CD14-positive monocyte (primary cell): ENCODE measurements around the gene EIPR1. TPM values are rescaled to one million over a fixed set of nuclear protein-coding genes. Genes with fewer than 3 reads are reported as not detected.
A peak's percentile ranks its signal among the peaks of the same experiment; 100 is the strongest.

Source experiments
- DNase-seq, 3 donors: peaks; one replicate each; pipeline ENCODE4 v3.0.0-alpha.2; 2011 to 2022
- H2AFZ ChIP-seq: 2 replicates; pipeline ENCODE4 v1.6.0; 2012; ENCODE audit warnings: mild to moderate bottlenecking, low read depth, low read length, inconsistent platforms; ENCODE audit not compliant: insufficient read depth, poor library complexity, severe bottlenecking
- H3K27ac ChIP-seq, 2 donors: 1 replicate in 1 of 2; 2 replicates in 1 of 2; pipeline ENCODE4 v1.5.1; 2012 to 2013; ENCODE audit warnings: low read length in 2 of 2, control low read depth in 1 of 2, inconsistent platforms in 1 of 2, low read depth in 1 of 2, mild to moderate bottlenecking in 1 of 2
- H3K27me3 ChIP-seq, 2 donors: one replicate each; pipeline versions ENCODE4 v1.6.0 to v1.6.1; 2011 to 2013; ENCODE audit warnings: low read length in 2 of 2; ENCODE audit not compliant: control insufficient read depth in 2 of 2, insufficient read depth in 2 of 2
- H3K36me3 ChIP-seq, 2 donors: replicated peaks in 1 of 2; 1 replicate in 1 of 2; 2 replicates in 1 of 2; pipeline versions ENCODE4 v1.5.1 to v1.6.1; 2012 to 2013; ENCODE audit warnings: low read length in 2 of 2, control low read depth in 1 of 2, inconsistent platforms in 1 of 2, mild to moderate bottlenecking in 1 of 2; ENCODE audit not compliant: insufficient read depth in 2 of 2, control insufficient read depth in 1 of 2
- H3K4me1 ChIP-seq, 2 donors: 1 replicate in 1 of 2; 2 replicates in 1 of 2; pipeline versions ENCODE4 v1.5.1 to v1.6.1; 2012 to 2013; ENCODE audit warnings: low read length in 2 of 2, control low read depth in 1 of 2, inconsistent platforms in 1 of 2, mild to moderate bottlenecking in 1 of 2, moderate library complexity in 1 of 2; ENCODE audit not compliant: insufficient read depth in 2 of 2, control insufficient read depth in 1 of 2
- H3K4me2 ChIP-seq: replicated peaks from 2 replicates; pipeline ENCODE3; 2012; ENCODE audit warnings: low read length, moderate library complexity, mild to moderate bottlenecking; ENCODE audit not compliant: poor library complexity, severe bottlenecking; ENCODE audit errors: extremely low read depth
- H3K4me3 ChIP-seq, 3 experiments: fragments of 200-600 bp in 1 of 3; sonication (generic) in 1 of 3; replicated peaks in 1 of 3; 1 replicate in 2 of 3; 2 replicates in 1 of 3; pipeline ENCODE4 v1.5.1; 2011 to 2013; ENCODE audit warnings: low read length in 3 of 3, mild to moderate bottlenecking in 3 of 3, control low read depth in 2 of 3, low read depth in 2 of 3, inconsistent platforms in 1 of 3, moderate library complexity in 1 of 3
- H3K79me2 ChIP-seq: 2 replicates; pipeline ENCODE4 v1.6.0; 2012; ENCODE audit warnings: mild to moderate bottlenecking, control low read depth, inconsistent platforms, low read length, moderate library complexity; ENCODE audit not compliant: insufficient read depth
- H3K9ac ChIP-seq: 2 replicates; pipeline ENCODE4 v1.6.0; 2017; ENCODE audit warnings: low read length, mild to moderate bottlenecking; ENCODE audit not compliant: insufficient read depth, poor library complexity, severe bottlenecking
- H3K9me3 ChIP-seq, 2 donors: replicated peaks in 1 of 2; 1 replicate in 1 of 2; 2 replicates in 1 of 2; pipeline versions ENCODE4 v1.5.1 to v1.6.1; 2012 to 2013; ENCODE audit warnings: low read length in 2 of 2, control low read depth in 1 of 2; ENCODE audit not compliant: control insufficient read depth in 1 of 2, insufficient read depth in 1 of 2
- H4K20me1 ChIP-seq: 2 replicates; pipeline ENCODE4 v1.6.0; 2012; ENCODE audit warnings: mild to moderate bottlenecking, low read length, control low read depth, moderate library complexity; ENCODE audit not compliant: insufficient read depth
- H3K27ac Mint-ChIP-seq, 7 donors: one replicate each; pipeline ENCODE4 v1.8.0; 2020; ENCODE audit warnings: mild to moderate bottlenecking in 7 of 7, mixed read lengths in 7 of 7, moderate library complexity in 6 of 7, inconsistent platforms in 2 of 7
- H3K27me3 Mint-ChIP-seq, 3 donors: one replicate each; pipeline ENCODE4 v1.8.0; 2021 to 2022; ENCODE audit warnings: low read depth in 3 of 3, mild to moderate bottlenecking in 3 of 3, mixed read lengths in 3 of 3, moderate library complexity in 3 of 3, inconsistent platforms in 1 of 3
- H3K36me3 Mint-ChIP-seq, 2 donors: one replicate each; pipeline ENCODE4 v1.8.0; 2020; ENCODE audit warnings: mixed read lengths in 2 of 2, inconsistent platforms in 1 of 2, mild to moderate bottlenecking in 1 of 2
- H3K4me1 Mint-ChIP-seq: one replicate; pipeline ENCODE4 v1.8.0; 2020; ENCODE audit warnings: mild to moderate bottlenecking, mixed read lengths
- H3K4me3 Mint-ChIP-seq, 2 donors: one replicate each; pipeline ENCODE4 v1.8.0; 2020; ENCODE audit warnings: mild to moderate bottlenecking in 2 of 2, mixed read lengths in 2 of 2, moderate library complexity in 1 of 2
- H3K9me3 Mint-ChIP-seq, 7 donors: one replicate each; pipeline ENCODE4 v1.8.0; 2020 to 2022; ENCODE audit warnings: mixed read lengths in 7 of 7, mild to moderate bottlenecking in 6 of 7, moderate library complexity in 6 of 7, inconsistent platforms in 2 of 7
- WGBS: methylation state at CpG from one replicate; pipeline ENCODE4 v1.1.5; 2013; ENCODE audit warnings: missing lambda C conversion rate; ENCODE audit not compliant: insufficient coverage; 5-methylcytosine and 5-hydroxymethylcytosine counted together
- intact Hi-C, 2 donors: fragments of 100-400 bp; cut with micrococcal nuclease; formaldehyde crosslinking; loops; one replicate each; pipeline versions ENCODE4 v1.15.0 to v1.15.1; 2023
- polyA plus RNA-seq, 3 donors: library from polyadenylated mRNA; depleted of rRNA in 1 of 3; unstranded in 2 of 3; stranded (reverse) in 1 of 3; fragments of 300-500 nt in 2 of 3; fragments of >200 nt in 1 of 3; fragmentation: Illumina TruSeq in 2 of 3; gene quantifications; 1 replicate in 2 of 3; 2 replicates in 1 of 3; pipeline ENCODE4 v1.2.3, GENCODE V29; 2012 to 2021
- TF ChIP-seq, protein P1 (sequence below): fragments of 200-600 bp; IDR thresholded peaks from one replicate; pipeline ENCODE4 v1.8.0; 2022; ENCODE audit warnings: antibody characterized with exemption, mild to moderate bottlenecking

EIPR1 gene
- polyA plus RNA-seq, 3 donors: 19.0 to 22.4 (median 20.8) TPM

DNA sequence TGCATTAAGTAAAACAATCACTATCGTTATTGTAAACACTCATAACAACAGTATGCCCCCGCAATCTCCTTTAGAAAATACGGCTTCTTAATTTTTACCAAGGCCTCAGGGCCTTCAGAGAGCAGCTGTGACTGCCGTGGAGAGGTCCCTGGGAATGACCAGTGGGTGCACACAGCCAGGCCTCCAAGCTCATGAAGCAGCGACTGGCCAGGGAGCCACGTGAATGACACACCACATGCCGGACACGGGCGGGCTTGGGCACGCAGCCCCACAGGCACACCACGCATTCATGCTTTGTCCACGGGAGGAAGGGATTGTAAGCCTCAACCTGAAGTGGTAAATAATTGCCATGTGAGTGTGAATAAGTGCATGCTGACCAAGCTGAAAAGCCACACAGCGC, 121.0 kb downstream of the EIPR1 start:
- no peaks in the 10 kb centered on the region for H3K79me2 ChIP-seq
- no peaks in the 10 kb centered on the region for H3K4me1 ChIP-seq
- no peaks in the 10 kb centered on the region for H4K20me1 ChIP-seq
- peaks cover 5 to 20% of the 10 kb centered on the region in 2 donors for H3K9me3 ChIP-seq
- H3K4me1 Mint-ChIP-seq: peaks cover 5% of the 10 kb centered on the region
- H3K27me3 ChIP-seq: no peaks in the 10 kb centered on the region
- peaks cover 0 to 3% (median 0%) of the 10 kb centered on the region in 3 donors for H3K27me3 Mint-ChIP-seq
- intact Hi-C loops: no loop called here
- DNase-seq: no peak
- H3K4me3 ChIP-seq: no peak overlapping the region
- no peak overlapping the region for H2AFZ ChIP-seq
- H3K4me3 Mint-ChIP-seq: peak overlapping the region in 1 of 2 donors; percentile 28
- WGBS: 98% methylated on average over 12 of the region's 13 CpGs
- TF ChIP-seq, protein P1, sequence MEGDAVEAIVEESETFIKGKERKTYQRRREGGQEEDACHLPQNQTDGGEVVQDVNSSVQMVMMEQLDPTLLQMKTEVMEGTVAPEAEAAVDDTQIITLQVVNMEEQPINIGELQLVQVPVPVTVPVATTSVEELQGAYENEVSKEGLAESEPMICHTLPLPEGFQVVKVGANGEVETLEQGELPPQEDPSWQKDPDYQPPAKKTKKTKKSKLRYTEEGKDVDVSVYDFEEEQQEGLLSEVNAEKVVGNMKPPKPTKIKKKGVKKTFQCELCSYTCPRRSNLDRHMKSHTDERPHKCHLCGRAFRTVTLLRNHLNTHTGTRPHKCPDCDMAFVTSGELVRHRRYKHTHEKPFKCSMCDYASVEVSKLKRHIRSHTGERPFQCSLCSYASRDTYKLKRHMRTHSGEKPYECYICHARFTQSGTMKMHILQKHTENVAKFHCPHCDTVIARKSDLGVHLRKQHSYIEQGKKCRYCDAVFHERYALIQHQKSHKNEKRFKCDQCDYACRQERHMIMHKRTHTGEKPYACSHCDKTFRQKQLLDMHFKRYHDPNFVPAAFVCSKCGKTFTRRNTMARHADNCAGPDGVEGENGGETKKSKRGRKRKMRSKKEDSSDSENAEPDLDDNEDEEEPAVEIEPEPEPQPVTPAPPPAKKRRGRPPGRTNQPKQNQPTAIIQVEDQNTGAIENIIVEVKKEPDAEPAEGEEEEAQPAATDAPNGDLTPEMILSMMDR: no peak
- no peak overlapping the region for H3K4me2 ChIP-seq
- no peak overlapping the region for H3K9ac ChIP-seq
- peaks cover 20 to 54% of the 10 kb centered on the region in 2 donors for H3K36me3 ChIP-seq
- no peak overlapping the region for H3K27ac ChIP-seq
- peaks cover 4 to 25% (median 13%) of the 10 kb centered on the region in 7 donors for H3K9me3 Mint-ChIP-seq
- H3K27ac Mint-ChIP-seq: peak overlapping the region in 1 of 7 donors; percentile 24
- H3K36me3 Mint-ChIP-seq: peaks cover 46 to 56% of the 10 kb centered on the region in 2 donors

GRCh38 chr2:3256157-3256556, 121.5 kb downstream of the EIPR1 start:
- H3K27ac Mint-ChIP-seq: peak overlapping the region in 1 of 7 donors; percentile 10
- H3K27ac ChIP-seq: no peak overlapping the region
- no peak for DNase-seq
- no peaks in the 10 kb centered on the region for H3K27me3 ChIP-seq
- peaks cover 49 to 60% of the 10 kb centered on the region in 2 donors for H3K36me3 Mint-ChIP-seq
- H3K4me1 Mint-ChIP-seq: peaks cover 5% of the 10 kb centered on the region
- no peak overlapping the region for H2AFZ ChIP-seq
- peaks cover 6 to 29% (median 16%) of the 10 kb centered on the region in 7 donors for H3K9me3 Mint-ChIP-seq
- no peak overlapping the region for H3K4me3 ChIP-seq
- no peak overlapping the region for H3K4me3 Mint-ChIP-seq
- WGBS: 95% methylated on average over 11 of the region's 16 CpGs
- H3K9ac ChIP-seq: no peak overlapping the region
- H3K79me2 ChIP-seq: no peaks in the 10 kb centered on the region
- H3K36me3 ChIP-seq: peaks cover 20 to 58% of the 10 kb centered on the region in 2 donors
- H3K4me1 ChIP-seq: no peaks in the 10 kb centered on the region
- peaks cover 5 to 23% of the 10 kb centered on the region in 2 donors for H3K9me3 ChIP-seq
- no peaks in the 10 kb centered on the region for H4K20me1 ChIP-seq
- intact Hi-C loops: no loop called here
- TF ChIP-seq, protein P1: no peak
- H3K27me3 Mint-ChIP-seq: peaks cover 0 to 3% (median 0%) of the 10 kb centered on the region in 3 donors
- no peak overlapping the region for H3K4me2 ChIP-seq
